ENCODE measurements around the gene COLGALT1. TPM values are rescaled to one million over a fixed set of nuclear protein-coding genes. Genes with fewer than 3 reads are reported as not detected.
A peak's percentile ranks its signal among the peaks of the same experiment; 100 is the strongest.

COLGALT1 gene
- total and polyA plus RNA-seq, 2 of the 8 experiments (the other 6 are each of a cell fraction or from before 2014, with no cell fraction given) = 44.7 to 58.1 TPM

DNA sequence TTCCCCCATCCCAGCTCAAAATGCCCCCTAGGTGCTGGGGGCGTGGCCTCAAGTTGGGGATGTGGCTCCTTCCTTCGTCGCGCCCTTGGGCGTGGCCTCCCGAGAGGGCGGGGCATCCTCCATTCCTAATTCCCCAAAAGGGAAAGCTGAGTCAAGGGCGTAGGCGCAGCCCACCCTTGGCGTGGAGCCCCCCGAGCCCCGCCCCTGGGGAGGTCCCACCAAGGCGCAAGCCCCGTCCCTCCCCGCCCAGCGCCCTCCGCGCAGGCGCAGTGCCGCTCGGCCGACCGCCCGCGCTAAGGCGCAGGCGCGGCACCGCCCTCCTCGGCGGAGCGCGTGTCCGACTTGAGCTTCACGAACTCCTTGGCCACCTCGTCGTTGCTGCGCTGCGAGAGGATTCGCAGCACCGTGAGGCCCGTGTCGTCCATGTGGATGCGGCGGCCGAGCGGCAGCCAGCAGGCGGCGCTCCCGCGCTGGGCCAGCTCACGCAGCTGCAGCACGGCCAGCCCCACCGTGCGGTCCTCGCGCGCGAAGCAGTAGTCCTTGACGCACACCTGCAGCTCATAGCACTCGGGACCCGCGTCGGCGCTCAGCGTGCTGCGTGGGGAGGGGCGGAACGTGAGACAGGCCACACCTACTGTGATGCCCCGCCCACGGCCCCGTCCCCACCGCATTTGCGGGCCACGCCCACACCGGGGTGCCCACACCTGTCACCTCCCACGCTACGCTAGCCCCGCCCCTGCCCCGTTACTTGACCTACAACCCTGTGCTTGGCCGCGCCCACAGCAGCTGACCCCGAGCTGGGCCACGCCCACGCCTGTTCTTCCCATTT is 50.5 kb downstream of the COLGALT1 start:
- Histone ChIP-seq H2AFZ (ENCODE audit: low read length) (no peak overlapping the region), H3K79me1 (ENCODE audit: low read depth, low read length) (no peaks in the 10 kb centered on the region), H3K79me2 (ENCODE audit: control insufficient read depth in 1 of 2, insufficient read depth in 2 of 2, low read length in 2 of 2) (no peaks in the 10 kb centered on the region), H3K9ac (replicated peaks in 1 of 4; ENCODE audit: extremely low read depth in 1 of 4, low read depth in 3 of 4, low read length in 3 of 4) (peak overlapping the region in 2 of 4 experiments; percentile 65 to 74; a peak in 4 of 7 replicates), H3K14ac (ENCODE audit: insufficient read length) (no peak overlapping the region), H2BK12ac (ENCODE audit: low read depth, low read length) (no peak overlapping the region), H3K4me1 (replicated peaks in 1 of 4; ENCODE audit: control insufficient read depth in 3 of 4, insufficient read depth in 4 of 4, low read length in 3 of 4) (peaks cover 0 to 18% (median 9%) of the 10 kb centered on the region in 4 experiments; a peak in 5 of 7 replicates), H2BK20ac (ENCODE audit: low read length) (no peak overlapping the region), H2BK5ac (ENCODE audit: low read depth, low read length) (peak overlapping the region; percentile 85; the same call in 1 of the 2 replicates), H3K9me3 (ENCODE audit: insufficient read depth in 2 of 2, low read depth in 1 of 2, low read length in 1 of 2) (no peaks in the 10 kb centered on the region), H4K20me1 (replicated peaks in 1 of 2; ENCODE audit: control insufficient read depth in 1 of 2, insufficient read depth in 2 of 2, low read length in 2 of 2) (peaks cover 0 to 6% of the 10 kb centered on the region in 2 experiments), H4K8ac (ENCODE audit: extremely low read depth, insufficient read depth, low read length) (peak overlapping the region; percentile 94), H4K5ac (ENCODE audit: insufficient read length, low read depth, low read length) (peak overlapping the region; percentile 96), H2BK120ac (replicated peaks; ENCODE audit: low read depth, low read length) (no peak overlapping the region), H3K56ac (replicated peaks; ENCODE audit: insufficient read length, low read depth, low read length) (peak overlapping the region; percentile 73), H3K4ac (replicated peaks; ENCODE audit: insufficient read length, low read depth, low read length) (peak overlapping the region; percentile 97), H3K27ac (ENCODE audit: low read depth, low read length) (peak overlapping the region; percentile 93), H3K27me3 (replicated peaks in 1 of 4; ENCODE audit: control insufficient read depth in 3 of 4, extremely low read depth in 1 of 4, insufficient read depth in 3 of 4, low read length in 3 of 4) (no peaks in the 10 kb centered on the region; a peak in 1 of 7 replicates), H2BK15ac (ENCODE audit: low read length) (peak overlapping the region; percentile 92), H2AK5ac (ENCODE audit: low read depth, low read length) (no peak overlapping the region), H3K23ac (ENCODE audit: insufficient read length) (no peak overlapping the region), H3K18ac (ENCODE audit: extremely low read depth, low read length) (peak overlapping the region; percentile 97), H3K23me2 (ENCODE audit: low read depth, low read length) (peaks cover 5% of the 10 kb centered on the region; the same call in 1 of the 2 replicates), H4K91ac (replicated peaks; ENCODE audit: insufficient read length, low read length) (peak overlapping the region; percentile 98), H3K36me3 (ENCODE audit: control insufficient read depth in 2 of 4, insufficient read depth in 4 of 4, low read length in 3 of 4) (no peaks in the 10 kb centered on the region), H3K4me2 (ENCODE audit: insufficient read depth in 1 of 2, low read depth in 2 of 2, low read length in 2 of 2) (peak overlapping the region; percentile 27 to 75), H3K4me3 (ENCODE audit: extremely low read depth in 1 of 4, insufficient read depth in 2 of 4, low read depth in 3 of 4, low read length in 4 of 4) (peak overlapping the region; percentile 8 to 58 (median 46))
- DNase-seq (ENCODE audit: low read depth in 1 of 2, low spot score in 2 of 2) (peak; percentile 97 to 98), FAIRE-seq (peak; percentile 28)
- ChIA-PET POLR2A (ENCODE audit: partially characterized antibody) (interaction anchor here (0.6 to 1.7 kb wide), 17 partner anchors 8 to 190 kb away, joined by 3 to 7 read pairs (median 3); partner anchors contain the start of genes PGLS, SLC27A1 and UNC13A), CTCF (ENCODE audit: partially characterized antibody) (interaction anchor here (0.6 to 5.7 kb wide), 27 partner anchors 11 to 356 kb away, joined by 3 to 34 read pairs (median 4); no protein-coding TSS in a partner anchor)
- 2% methylated on average over 52 of the region's 85 CpGs; no CpG with 5 or more reads in 1 of the 2 experiments for WGBS, 2 experiments (ENCODE audit: extremely low coverage in 1 of 2, insufficient coverage in 1 of 2, insufficient read length in 1 of 2, insufficient replicate concordance in 2 of 2, low coverage in 1 of 2, low lambda C conversion rate in 2 of 2, missing lambda C conversion rate in 1 of 2)
- peak; percentile 73; the same call in 1 of the 2 replicates for TF ChIP-seq SP1 (IDR thresholded peaks at IDR 0.05; ENCODE audit: low read depth, low read length)
- peak; percentile 90 for TF ChIP-seq SP4 (IDR thresholded peaks at IDR 0.05; ENCODE audit: low read length)
- no peak; the same call in 1 of the 2 replicates for TF ChIP-seq SUZ12 (IDR thresholded peaks at IDR 0.05; ENCODE audit: low read length)
- peak; percentile 42 to 53; a peak in 3 of 4 replicates for TF ChIP-seq RAD21 (IDR thresholded peaks at IDR 0.05 in 1 of 2, conservative IDR thresholded peaks at IDR 0.05 in 1 of 2; ENCODE audit: low read depth in 2 of 2, low read length in 2 of 2)
- TF ChIP-seq SRF (IDR thresholded peaks at IDR 0.05; ENCODE audit: low read depth, low read length) = peak; percentile 51
- peak; percentile 91 for TF ChIP-seq BACH1 (IDR thresholded peaks at IDR 0.05; ENCODE audit: low read length)
- TF ChIP-seq PHF8 (conservative IDR thresholded peaks at IDR 0.05; ENCODE audit: low read depth, low read length) = peak; percentile 81
- TF ChIP-seq, protein P1, sequence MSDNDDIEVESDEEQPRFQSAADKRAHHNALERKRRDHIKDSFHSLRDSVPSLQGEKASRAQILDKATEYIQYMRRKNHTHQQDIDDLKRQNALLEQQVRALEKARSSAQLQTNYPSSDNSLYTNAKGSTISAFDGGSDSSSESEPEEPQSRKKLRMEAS (IDR thresholded peaks at IDR 0.05) = peak; percentile 98
- TF ChIP-seq, protein P2, sequence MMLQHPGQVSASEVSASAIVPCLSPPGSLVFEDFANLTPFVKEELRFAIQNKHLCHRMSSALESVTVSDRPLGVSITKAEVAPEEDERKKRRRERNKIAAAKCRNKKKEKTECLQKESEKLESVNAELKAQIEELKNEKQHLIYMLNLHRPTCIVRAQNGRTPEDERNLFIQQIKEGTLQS (IDR thresholded peaks at IDR 0.05; ENCODE audit: insufficient read depth, low read depth, low read length) = no peak
- TF ChIP-seq CTBP2 (IDR thresholded peaks at IDR 0.05; ENCODE audit: borderline replicate concordance, insufficient read depth, insufficient read length, low read length) = peak; percentile 37
